Thyroid gland (tissue), 4 donors: ENCODE measurements around the gene GEMIN4. TPM values are rescaled to one million over a fixed set of nuclear protein-coding genes. Genes with fewer than 3 reads are reported as not detected.

Experiments used
- DNase-seq, 2 donors: peaks; one replicate each; pipeline ENCODE4 v3.0.0-alpha.2; 2019
- H3K27ac ChIP-seq, 3 donors: fragments of 200-600 bp; sonication (generic); 1 replicate in 2 of 3; 2 replicates in 1 of 3; pipeline ENCODE4 v1.5.1; 2016 to 2019; ENCODE audit warnings: mild to moderate bottlenecking in 1 of 3, moderate library complexity in 1 of 3
- H3K27me3 ChIP-seq: fragments of 200-600 bp; sonication (generic); one replicate; pipeline ENCODE4 v1.5.1; 2019
- H3K36me3 ChIP-seq, 2 donors: fragments of 200-600 bp; sonication (generic); one replicate each; pipeline ENCODE4 v1.5.1; 2016 to 2019
- H3K4me1 ChIP-seq, 2 donors: fragments of 200-600 bp; sonication (generic); one replicate each; pipeline ENCODE4 v1.5.1; 2017 to 2019
- H3K4me3 ChIP-seq, 3 donors: fragments of 200-600 bp; sonication (generic); replicated peaks in 1 of 3; 1 replicate in 2 of 3; 2 replicates in 1 of 3; pipeline ENCODE4 v1.5.1; 2016; ENCODE audit warnings: mild to moderate bottlenecking in 1 of 3
- H3K9me3 ChIP-seq: fragments of 200-600 bp; sonication (generic); one replicate; pipeline ENCODE4 v1.5.1; 2017
- CTCF ChIP-seq, 6 experiments: fragments of 200-600 bp in 3 of 6; fragments of 450-650 bp in 3 of 6; sonication (generic) in 3 of 6; IDR thresholded peaks; one replicate each; pipeline ENCODE4 v1.5.1; 2016 to 2019; ENCODE audit warnings: antibody characterized with exemption in 6 of 6, mild to moderate bottlenecking in 2 of 6, inconsistent platforms in 1 of 6, moderate library complexity in 1 of 6
- POLR2A ChIP-seq, 2 donors: fragments of 450-650 bp; IDR thresholded peaks; one replicate each; pipeline ENCODE4 v1.6.1; 2017; ENCODE audit warnings: antibody characterized with exemption in 2 of 2, mild to moderate bottlenecking in 2 of 2, moderate library complexity in 1 of 2
- WGBS, 2 donors: methylation state at CpG; one replicate each; pipeline ENCODE4 v1.1.5; 2017; 5-methylcytosine and 5-hydroxymethylcytosine counted together
- intact Hi-C: fragments of 100-400 bp; cut with DNase I; formaldehyde crosslinking; loops from one replicate; pipeline ENCODE4 v1.15.1; 2023
- total RNA-seq, 4 donors: library from RNA; depleted of rRNA; stranded (reverse); fragments of >200 nt; gene quantifications; one replicate each; pipeline ENCODE4 v1.2.3, GENCODE V29; 2016

The GEMIN4 gene
- total RNA-seq, 4 donors from 2014 or later = 28.5 to 34.8 (median 31.6) TPM

- no peaks in the 10 kb centered on the region for H3K36me3 ChIP-seq
- no peaks in the 10 kb centered on the region for H3K9me3 ChIP-seq
- intact Hi-C loops = no loop called here
- no peaks in the 10 kb centered on the region for H3K27me3 ChIP-seq
- 96 to 97% methylated on average over 5 of the region's 5 CpGs for WGBS, 2 donors
- no peak overlapping the region for H3K27ac ChIP-seq
- peaks cover 11 to 32% of the 10 kb centered on the region in 2 donors for H3K4me1 ChIP-seq
- H3K4me3 ChIP-seq = no peak overlapping the region
- no peak for TF ChIP-seq CTCF (IDR thresholded peaks at IDR 0.05)
- TF ChIP-seq POLR2A (IDR thresholded peaks at IDR 0.05) = no peak
- no peak for DNase-seq
These were observed 34.0 kb downstream of the GEMIN4 start for GRCh38 chr17:718075-718474.

- Histone ChIP-seq H3K27ac (no peak overlapping the region), H3K4me1 (peaks cover 20 to 24% of the 10 kb centered on the region in 2 donors), H3K36me3 (peaks cover 12 to 21% of the 10 kb centered on the region in 2 donors), H3K4me3 (no peak overlapping the region), H3K27me3 (no peaks in the 10 kb centered on the region), H3K9me3 (no peaks in the 10 kb centered on the region)
- TF ChIP-seq CTCF (IDR thresholded peaks at IDR 0.05) (no peak), POLR2A (IDR thresholded peaks at IDR 0.05) (no peak)
- intact Hi-C loops = no loop called here
- no peak for DNase-seq
- WGBS, 2 donors = 82 to 84% methylated on average over 5 of the region's 5 CpGs
These were observed 43.9 kb downstream of the GEMIN4 start for GRCh38 chr17:708132-708531.

- WGBS, 2 donors = 78 to 88% methylated on average over 6 of the region's 6 CpGs
- H3K36me3 ChIP-seq = peaks cover 12 to 21% of the 10 kb centered on the region in 2 donors
- intact Hi-C loops = no loop called here
These were observed 46.2 kb downstream of the GEMIN4 start for GRCh38 chr17:705863-706262.

GRCh38 chr17:705011-705410, 47.1 kb downstream of the GEMIN4 start:
- DNase-seq = peak; percentile 76 to 79
- Histone ChIP-seq H3K4me3 (no peak overlapping the region), H3K36me3 (peaks cover 12 to 18% of the 10 kb centered on the region in 2 donors), H3K4me1 (peaks cover 30 to 34% of the 10 kb centered on the region in 2 donors), H3K27me3 (no peaks in the 10 kb centered on the region), H3K9me3 (no peaks in the 10 kb centered on the region), H3K27ac (peak overlapping the region; percentile 76 to 90 (median 88))
- WGBS, 2 donors = 39 to 60% methylated on average over 1 of the region's 1 CpG
- intact Hi-C loops = no loop called here
- TF ChIP-seq CTCF (IDR thresholded peaks at IDR 0.05) (no peak), POLR2A (IDR thresholded peaks at IDR 0.05) (no peak)

More at GRCh38 chr17:705863-706262, 46.2 kb downstream of the GEMIN4 start:
- no peak for TF ChIP-seq CTCF (IDR thresholded peaks at IDR 0.05)
- TF ChIP-seq POLR2A (IDR thresholded peaks at IDR 0.05) = no peak
- Histone ChIP-seq H3K4me1 (peaks cover 30 to 34% of the 10 kb centered on the region in 2 donors), H3K27me3 (no peaks in the 10 kb centered on the region), H3K9me3 (no peaks in the 10 kb centered on the region), H3K27ac (peak overlapping the region; percentile 76 to 90 (median 88)), H3K4me3 (no peak overlapping the region)
- no peak for DNase-seq

- peaks cover 30 to 34% of the 10 kb centered on the region in 2 donors for H3K4me1 ChIP-seq
- H3K36me3 ChIP-seq = peaks cover 8 to 11% of the 10 kb centered on the region in 2 donors
- no peaks in the 10 kb centered on the region for H3K9me3 ChIP-seq
- intact Hi-C loops = no loop called here
- H3K4me3 ChIP-seq = no peak overlapping the region
- WGBS, 2 donors = 33 to 34% methylated on average over 4 of the region's 4 CpGs
- no peaks in the 10 kb centered on the region for H3K27me3 ChIP-seq
- peak; percentile 82 for DNase-seq
- TF ChIP-seq POLR2A (IDR thresholded peaks at IDR 0.05) (peak in 1 of 2 donors; percentile 34), CTCF (IDR thresholded peaks at IDR 0.05) (peak in 1 of 6 experiments; percentile 29)
- peak overlapping the region; percentile 60 to 90 (median 88) for H3K27ac ChIP-seq
These were observed 47.8 kb downstream of the GEMIN4 start for GRCh38 chr17:704111-704864.
